ENCODE measurements around the gene SESTD1.

DNA sequence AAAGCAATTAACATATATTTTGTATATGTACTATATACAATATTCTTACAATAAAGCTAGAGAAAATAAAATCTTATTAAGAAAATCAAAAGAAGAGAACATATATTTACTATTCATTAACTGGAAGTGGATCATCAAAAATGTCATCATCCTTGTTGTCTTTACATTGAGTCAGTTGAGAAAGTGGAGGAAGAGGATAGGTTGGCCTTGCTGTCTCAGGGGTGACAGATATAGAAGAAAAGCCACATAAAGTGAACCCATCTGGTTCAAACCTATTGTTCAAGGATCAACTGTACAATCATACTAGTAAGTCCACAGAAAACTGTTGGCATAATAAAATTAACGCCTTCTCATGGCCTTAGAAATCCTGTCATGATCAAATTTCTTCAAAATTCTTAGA lies 26.6 kb downstream of the SESTD1 start:
- TF ChIP-seq, protein P1, sequence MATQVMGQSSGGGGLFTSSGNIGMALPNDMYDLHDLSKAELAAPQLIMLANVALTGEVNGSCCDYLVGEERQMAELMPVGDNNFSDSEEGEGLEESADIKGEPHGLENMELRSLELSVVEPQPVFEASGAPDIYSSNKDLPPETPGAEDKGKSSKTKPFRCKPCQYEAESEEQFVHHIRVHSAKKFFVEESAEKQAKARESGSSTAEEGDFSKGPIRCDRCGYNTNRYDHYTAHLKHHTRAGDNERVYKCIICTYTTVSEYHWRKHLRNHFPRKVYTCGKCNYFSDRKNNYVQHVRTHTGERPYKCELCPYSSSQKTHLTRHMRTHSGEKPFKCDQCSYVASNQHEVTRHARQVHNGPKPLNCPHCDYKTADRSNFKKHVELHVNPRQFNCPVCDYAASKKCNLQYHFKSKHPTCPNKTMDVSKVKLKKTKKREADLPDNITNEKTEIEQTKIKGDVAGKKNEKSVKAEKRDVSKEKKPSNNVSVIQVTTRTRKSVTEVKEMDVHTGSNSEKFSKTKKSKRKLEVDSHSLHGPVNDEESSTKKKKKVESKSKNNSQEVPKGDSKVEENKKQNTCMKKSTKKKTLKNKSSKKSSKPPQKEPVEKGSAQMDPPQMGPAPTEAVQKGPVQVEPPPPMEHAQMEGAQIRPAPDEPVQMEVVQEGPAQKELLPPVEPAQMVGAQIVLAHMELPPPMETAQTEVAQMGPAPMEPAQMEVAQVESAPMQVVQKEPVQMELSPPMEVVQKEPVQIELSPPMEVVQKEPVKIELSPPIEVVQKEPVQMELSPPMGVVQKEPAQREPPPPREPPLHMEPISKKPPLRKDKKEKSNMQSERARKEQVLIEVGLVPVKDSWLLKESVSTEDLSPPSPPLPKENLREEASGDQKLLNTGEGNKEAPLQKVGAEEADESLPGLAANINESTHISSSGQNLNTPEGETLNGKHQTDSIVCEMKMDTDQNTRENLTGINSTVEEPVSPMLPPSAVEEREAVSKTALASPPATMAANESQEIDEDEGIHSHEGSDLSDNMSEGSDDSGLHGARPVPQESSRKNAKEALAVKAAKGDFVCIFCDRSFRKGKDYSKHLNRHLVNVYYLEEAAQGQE (IDR thresholded peaks at IDR 0.05; ENCODE audit: unreplicated experiment) = no peak
- TF ChIP-seq ETS1 (IDR thresholded peaks at IDR 0.05) = no peak
- no peak for TF ChIP-seq CTCF (conservative IDR thresholded peaks at IDR 0.05; ENCODE audit: low read depth in 2 of 2)
- TF ChIP-seq POLR2AphosphoS5 (IDR thresholded peaks at IDR 0.05; ENCODE audit: low read depth) = no peak
- TF ChIP-seq EZH2phosphoT487 (IDR thresholded peaks at IDR 0.05; ENCODE audit: unreplicated experiment) = no peak
- no peak for TF ChIP-seq EZH2 (IDR thresholded peaks at IDR 0.05; ENCODE audit: low read depth, unreplicated experiment)
- no peak for TF ChIP-seq NANOG (IDR thresholded peaks at IDR 0.05; ENCODE audit: borderline replicate concordance)
- no peak for TF ChIP-seq CREB1 (CRISPR knock-in tag; IDR thresholded peaks at IDR 0.05; ENCODE audit: low read depth)
- TF ChIP-seq JUNB (IDR thresholded peaks at IDR 0.05; ENCODE audit: unreplicated experiment) = no peak
- TF ChIP-seq ZNF331 (CRISPR knock-in tag; IDR thresholded peaks at IDR 0.05; ENCODE audit: low read depth) = no peak
